T-cell (primary cell): ENCODE results near the gene GASK1A. TPM values are rescaled to one million over a fixed set of nuclear protein-coding genes. Genes with fewer than 3 reads are reported as not detected.

ENCODE experiments used
- ATAC-seq, 4 experiments: fragments of 200-7000 bp in 3 of 4; fragments of 150-1000 bp in 1 of 4; cut with Tn5 transposase; replicated peaks in 1 of 4; 1 replicate in 3 of 4; 2 replicates in 1 of 4; pipeline ENCODE4 v1.10.0; 2021; ENCODE audit warnings: moderate library complexity in 3 of 4, mild to moderate bottlenecking in 2 of 4, moderate number of reproducible peaks in 1 of 4
- CTCF ChIA-PET, 2 donors: fragments of 300-600 bp; sonication (Branson Sonifier 250); formaldehyde crosslinking; loops; one replicate each; lab custom pipeline; 2022; ENCODE audit warnings: antibody characterized with exemption in 2 of 2; lab: Charles Lee
- POLR2A ChIA-PET, 2 donors: fragments of 300-600 bp; sonication (Branson Sonifier 250); formaldehyde crosslinking; loops; one replicate each; lab custom pipeline; 2022; ENCODE audit warnings: antibody characterized with exemption in 2 of 2; lab: Charles Lee
- DNase-seq, 35 experiments: peaks; one replicate each; pipeline versions ENCODE4 v3.0.0 to v3.0.0-alpha.2; 2013 to 2023
- H3K27ac ChIP-seq: one replicate; pipeline ENCODE4 v1.5.1; 2013; ENCODE audit warnings: low read length
- H3K27me3 ChIP-seq, 2 experiments: replicated peaks in 1 of 2; 1 replicate in 1 of 2; 2 replicates in 1 of 2; pipeline versions ENCODE4 v1.6.1 to v1.7.0; 2013; ENCODE audit warnings: low read length in 1 of 2, mixed read lengths in 1 of 2; ENCODE audit not compliant: control insufficient read depth in 2 of 2, insufficient read depth in 2 of 2; ENCODE audit errors: extremely low read depth in 1 of 2
- H3K36me3 ChIP-seq, 2 donors: 1 replicate in 1 of 2; 2 replicates in 1 of 2; pipeline versions ENCODE4 v1.6.1 to v1.7.0; 2013; ENCODE audit warnings: low read length in 1 of 2; ENCODE audit not compliant: control insufficient read depth in 2 of 2, insufficient read depth in 1 of 2; ENCODE audit errors: extremely low read depth in 1 of 2
- H3K4me1 ChIP-seq, 2 experiments: 1 replicate in 1 of 2; 2 replicates in 1 of 2; pipeline versions ENCODE4 v1.6.1 to v1.7.0; 2013; ENCODE audit warnings: low read length in 2 of 2, mixed read lengths in 1 of 2; ENCODE audit not compliant: insufficient read depth in 2 of 2, control insufficient read depth in 1 of 2; ENCODE audit errors: extremely low read depth in 1 of 2
- H3K4me3 ChIP-seq, 2 donors: 1 replicate in 1 of 2; 2 replicates in 1 of 2; pipeline versions ENCODE4 v1.5.1 to v1.7.0; 2013; ENCODE audit warnings: mild to moderate bottlenecking in 2 of 2, low read length in 1 of 2, moderate library complexity in 1 of 2; ENCODE audit not compliant: control insufficient read depth in 1 of 2; ENCODE audit errors: extremely low read depth in 1 of 2
- H3K9me3 ChIP-seq: 2 replicates; pipeline ENCODE4 v1.7.0; 2013
- H3K27ac Mint-ChIP-seq, 2 donors: one replicate each; pipeline ENCODE4 v1.8.0; 2020 to 2021; ENCODE audit warnings: mild to moderate bottlenecking in 2 of 2, mixed read lengths in 2 of 2
- H3K27me3 Mint-ChIP-seq, 2 donors: one replicate each; pipeline ENCODE4 v1.8.0; 2021 to 2022; ENCODE audit warnings: mixed read lengths in 2 of 2
- H3K36me3 Mint-ChIP-seq: one replicate; pipeline ENCODE4 v1.8.0; 2021; ENCODE audit warnings: mixed read lengths
- H3K4me1 Mint-ChIP-seq, 3 donors: one replicate each; pipeline ENCODE4 v1.8.0; 2020 to 2022; ENCODE audit warnings: mixed read lengths in 3 of 3, mild to moderate bottlenecking in 1 of 3
- H3K4me3 Mint-ChIP-seq, 3 donors: one replicate each; pipeline ENCODE4 v1.8.0; 2020 to 2022; ENCODE audit warnings: mild to moderate bottlenecking in 3 of 3, mixed read lengths in 3 of 3, moderate library complexity in 3 of 3
- H3K9me3 Mint-ChIP-seq, 3 donors: one replicate each; pipeline ENCODE4 v1.8.0; 2020 to 2022; ENCODE audit warnings: mixed read lengths in 3 of 3
- WGBS: methylation state at CpG from one replicate; pipeline ENCODE4 v1.1.5; 2013; ENCODE audit warnings: missing lambda C conversion rate; ENCODE audit not compliant: insufficient coverage; 5-methylcytosine and 5-hydroxymethylcytosine counted together
- total RNA-seq, 35 experiments: library from RNA in 6 of 35; stranded (reverse) in 6 of 35; fragments of 120-200 nt in 1 of 35; gene quantifications; one replicate each; pipeline versions ENCODE4 v1.2.1 to v1.2.4 and lab custom pipeline; 2013 to 2026

The GASK1A gene
- total RNA-seq, 5 donors from 2014 or later (not counting 1 experiment from before 2014, with no cell fraction given), result 0.10 to 0.49 (median 0.17) TPM; not detected in 1

- CTCF ChIA-PET, result interaction anchor here in 1 of 2 donors (1.5 kb wide), 1 partner anchor 70 kb away, joined by 3 read pairs; no protein-coding TSS in a partner anchor
These were observed 53.8 kb downstream of the GASK1A start for GRCh38 chr3:43032646-43033628.

GRCh38 chr3:43034200-43034599 lies 55.1 kb downstream of the GASK1A start:
- Mint-ChIP-seq H3K36me3 (no peaks in the 10 kb centered on the region), H3K27me3 (no peaks in the 10 kb centered on the region), H3K9me3 (no peaks in the 10 kb centered on the region), H3K4me1 (peaks cover 19 to 40% (median 27%) of the 10 kb centered on the region in 3 donors), H3K27ac (no peak overlapping the region), H3K4me3 (no peak overlapping the region)
- no peaks in the 10 kb centered on the region for H3K36me3 ChIP-seq
- no peak for ATAC-seq
- no peak overlapping the region for H3K27ac ChIP-seq
- ChIA-PET CTCF (interaction anchor here in 1 of 2 donors (1.5 kb wide), 1 partner anchor 72 kb away, joined by 3 read pairs; no protein-coding TSS in a partner anchor), POLR2A (interaction anchor here in 1 of 2 donors (0.5 kb wide), 1 partner anchor 19 kb away, joined by 3 read pairs; no protein-coding TSS in a partner anchor)
- no peak for DNase-seq
- H3K27me3 ChIP-seq, result peaks cover 0 to 3% of the 10 kb centered on the region in 2 experiments
- WGBS, result 69% methylated on average over 2 of the region's 4 CpGs
- no peaks in the 10 kb centered on the region for H3K9me3 ChIP-seq
- H3K4me3 ChIP-seq, result no peak overlapping the region
- H3K4me1 ChIP-seq, result peaks cover 0 to 30% of the 10 kb centered on the region in 2 experiments

More at GRCh38 chr3:43032646-43033628, 53.8 kb downstream of the GASK1A start:
- Mint-ChIP-seq H3K36me3 (no peaks in the 10 kb centered on the region), H3K4me1 (peaks cover 13 to 29% (median 19%) of the 10 kb centered on the region in 3 donors), H3K9me3 (no peaks in the 10 kb centered on the region), H3K27ac (no peak overlapping the region), H3K4me3 (no peak overlapping the region), H3K27me3 (no peaks in the 10 kb centered on the region)
- POLR2A ChIA-PET, result no interaction called here
- Histone ChIP-seq H3K4me1 (peaks cover 0 to 32% of the 10 kb centered on the region in 2 experiments), H3K27me3 (peaks cover 0 to 3% of the 10 kb centered on the region in 2 experiments), H3K9me3 (no peaks in the 10 kb centered on the region), H3K27ac (no peak overlapping the region), H3K4me3 (no peak overlapping the region), H3K36me3 (no peaks in the 10 kb centered on the region)
- 95% methylated on average over 22 of the region's 23 CpGs for WGBS
- ATAC-seq (no peak), DNase-seq (no peak)

GRCh38 chr3:43034911-43035310 lies 55.8 kb downstream of the GASK1A start:
- H3K4me3 ChIP-seq, result no peak overlapping the region
- ChIA-PET CTCF (interaction anchor here in 1 of 2 donors (1.5 kb wide), 1 partner anchor 72 kb away, joined by 3 read pairs; no protein-coding TSS in a partner anchor), POLR2A (interaction anchor here in 1 of 2 donors (0.5 kb wide), 1 partner anchor 19 kb away, joined by 3 read pairs; no protein-coding TSS in a partner anchor)
- no peaks in the 10 kb centered on the region for H3K9me3 ChIP-seq
- H3K36me3 ChIP-seq, result no peaks in the 10 kb centered on the region
- H3K36me3 Mint-ChIP-seq, result no peaks in the 10 kb centered on the region
- peaks cover 0 to 3% of the 10 kb centered on the region in 2 experiments for H3K27me3 ChIP-seq
- H3K4me1 Mint-ChIP-seq, result peaks cover 14 to 32% (median 27%) of the 10 kb centered on the region in 3 donors
- H3K27ac ChIP-seq, result no peak overlapping the region
- H3K9me3 Mint-ChIP-seq, result no peaks in the 10 kb centered on the region
- H3K4me3 Mint-ChIP-seq, result no peak overlapping the region
- ATAC-seq (no peak), DNase-seq (no peak)
- H3K4me1 ChIP-seq, result peaks cover 0 to 23% of the 10 kb centered on the region in 2 experiments
- no peaks in the 10 kb centered on the region for H3K27me3 Mint-ChIP-seq
- no peak overlapping the region for H3K27ac Mint-ChIP-seq
- WGBS, result no CpG with 5 or more reads among the region's 4 CpGs

- no peaks in the 10 kb centered on the region for H3K27me3 Mint-ChIP-seq
- H3K36me3 ChIP-seq, result no peaks in the 10 kb centered on the region
- WGBS, result 91% methylated on average over 4 of the region's 5 CpGs
- H3K4me1 ChIP-seq, result peaks cover 0 to 18% of the 10 kb centered on the region in 2 experiments
- ChIA-PET POLR2A (no interaction called here), CTCF (no interaction called here)
- peaks cover 14 to 27% (median 23%) of the 10 kb centered on the region in 3 donors for H3K4me1 Mint-ChIP-seq
- H3K9me3 ChIP-seq, result no peaks in the 10 kb centered on the region
- no peak overlapping the region for H3K4me3 ChIP-seq
- no peak overlapping the region for H3K4me3 Mint-ChIP-seq
- no peak for DNase-seq
- no peak overlapping the region for H3K27ac Mint-ChIP-seq
- H3K27me3 ChIP-seq, result peaks cover 0 to 3% of the 10 kb centered on the region in 2 experiments
- no peaks in the 10 kb centered on the region for H3K9me3 Mint-ChIP-seq
- no peak overlapping the region for H3K27ac ChIP-seq
- no peaks in the 10 kb centered on the region for H3K36me3 Mint-ChIP-seq
- no peak for ATAC-seq
These were observed 56.8 kb downstream of the GASK1A start for GRCh38 chr3:43035801-43036365.

GRCh38 chr3:43036621-43037423 lies 57.7 kb downstream of the GASK1A start:
- no peak overlapping the region for H3K27ac Mint-ChIP-seq
- POLR2A ChIA-PET, result no interaction called here
- CTCF ChIA-PET, result interaction anchor here in 1 of 2 donors (1.3 kb wide), 1 partner anchor 13 kb away, joined by 5 read pairs; no protein-coding TSS in a partner anchor

More at GRCh38 chr3:43036621-43037423, 57.7 kb downstream of the GASK1A start:
- Histone ChIP-seq H3K27ac (peak overlapping the region; percentile 19), H3K4me3 (no peak overlapping the region), H3K36me3 (no peaks in the 10 kb centered on the region), H3K9me3 (no peaks in the 10 kb centered on the region), H3K4me1 (peaks cover 0 to 18% of the 10 kb centered on the region in 2 experiments), H3K27me3 (peaks cover 0 to 3% of the 10 kb centered on the region in 2 experiments)
- H3K4me3 Mint-ChIP-seq, result no peak overlapping the region
- no peak for ATAC-seq
- no peaks in the 10 kb centered on the region for H3K36me3 Mint-ChIP-seq
- H3K9me3 Mint-ChIP-seq, result no peaks in the 10 kb centered on the region
- DNase-seq, result peak in 1 of 35 experiments; percentile 39
- peaks cover 13 to 27% (median 14%) of the 10 kb centered on the region in 3 donors for H3K4me1 Mint-ChIP-seq
- no peaks in the 10 kb centered on the region for H3K27me3 Mint-ChIP-seq
- WGBS, result 86% methylated on average over 9 of the region's 9 CpGs
